Neural progenitor cell (in vitro differentiated cells): ENCODE results near the gene MRNIP. TPM values are rescaled to one million over a fixed set of nuclear protein-coding genes. Genes with fewer than 3 reads are reported as not detected.

Experiments used
- DNase-seq: peaks from one replicate; pipeline ENCODE4 v3.0.0-alpha.2; 2016; ENCODE audit warnings: low spot score
- H2AFZ ChIP-seq: fragments of 200-600 bp; sonication (generic); replicated peaks from 2 replicates; pipeline ENCODE4 v1.6.1; 2016; ENCODE audit warnings: antibody characterized with exemption
- H3F3A ChIP-seq: fragments of 200-600 bp; sonication (generic); 2 replicates; pipeline ENCODE4 v1.6.1; 2016; ENCODE audit warnings: antibody characterized with exemption, low read depth
- H3K27ac ChIP-seq: fragments of 200-600 bp; sonication (generic); 2 replicates; pipeline ENCODE4 v1.5.1; 2016; ENCODE audit warnings: mild to moderate bottlenecking
- H3K27me3 ChIP-seq: fragments of 200-600 bp; sonication (generic); 2 replicates; pipeline ENCODE4 v1.6.1; 2016; ENCODE audit warnings: mild to moderate bottlenecking, moderate library complexity
- H3K36me3 ChIP-seq: fragments of 200-600 bp; sonication (generic); 2 replicates; pipeline ENCODE4 v1.5.1; 2016
- H3K4me1 ChIP-seq: fragments of 200-600 bp; sonication (generic); 2 replicates; pipeline ENCODE4 v1.6.1; 2016; ENCODE audit warnings: mixed run types
- H3K4me2 ChIP-seq: fragments of 200-600 bp; sonication (generic); 2 replicates; pipeline ENCODE4 v1.6.1; 2016
- H3K4me3 ChIP-seq: fragments of 200-600 bp; sonication (generic); 2 replicates; pipeline ENCODE4 v1.5.1; 2016
- H3K79me2 ChIP-seq: fragments of 200-600 bp; sonication (generic); 2 replicates; pipeline ENCODE4 v1.6.1; 2016; ENCODE audit warnings: low read depth
- H3K9ac ChIP-seq: fragments of 200-600 bp; sonication (generic); 2 replicates; pipeline ENCODE4 v1.6.1; 2016
- H3K9me3 ChIP-seq: fragments of 200-600 bp; sonication (generic); 2 replicates; pipeline ENCODE4 v1.5.1; 2016; ENCODE audit warnings: low read depth
- H4K20me1 ChIP-seq: fragments of 200-600 bp; sonication (generic); 2 replicates; pipeline ENCODE4 v1.6.1; 2016; ENCODE audit warnings: low read depth
- H3K27ac Mint-ChIP-seq: 3 replicates; pipeline ENCODE4 v1.8.0; 2021; ENCODE audit warnings: mixed read lengths
- H3K27me3 Mint-ChIP-seq: 2 replicates; pipeline ENCODE4 v1.8.0; 2022; ENCODE audit warnings: low read depth, mild to moderate bottlenecking, inconsistent platforms, moderate library complexity, mixed read lengths; ENCODE audit not compliant: insufficient read depth
- H3K36me3 Mint-ChIP-seq: 3 replicates; pipeline ENCODE4 v1.8.0; 2021; ENCODE audit warnings: mixed read lengths
- H3K4me1 Mint-ChIP-seq: 3 replicates; pipeline ENCODE4 v1.8.0; 2021; ENCODE audit warnings: mixed read lengths
- H3K4me3 Mint-ChIP-seq: 3 replicates; pipeline ENCODE4 v1.8.0; 2021; ENCODE audit warnings: mild to moderate bottlenecking, moderate library complexity, mixed read lengths
- H3K9me3 Mint-ChIP-seq: 3 replicates; pipeline ENCODE4 v1.8.0; 2020; ENCODE audit warnings: mixed read lengths
- EZH2 ChIP-seq: fragments of 200-600 bp; sonication (generic); IDR thresholded peaks from 2 replicates; pipeline ENCODE4 v1.6.1; 2017; ENCODE audit warnings: antibody characterized with exemption, mild to moderate bottlenecking, moderate library complexity
- EZH2phosphoT487 ChIP-seq: fragments of 200-600 bp; sonication (generic); IDR thresholded peaks from 2 replicates; pipeline ENCODE4 v1.6.1; 2017; ENCODE audit warnings: antibody characterized with exemption
- total RNA-seq: library from RNA; depleted of rRNA; stranded (reverse); fragments of >200 nt; gene quantifications from 2 replicates; pipeline ENCODE4 v1.2.3, GENCODE V29; 2015; ENCODE audit warnings: low replicate concordance
- TF ChIP-seq, protein P1 (sequence below): fragments of 200-600 bp; sonication (generic); IDR thresholded peaks from 2 replicates; pipeline ENCODE4 v1.5.1; 2017; ENCODE audit warnings: antibody characterized with exemption, mild to moderate bottlenecking

Gene MRNIP
- total RNA-seq, 1 donor from 2014 or later, result 68.5 TPM

DNA sequence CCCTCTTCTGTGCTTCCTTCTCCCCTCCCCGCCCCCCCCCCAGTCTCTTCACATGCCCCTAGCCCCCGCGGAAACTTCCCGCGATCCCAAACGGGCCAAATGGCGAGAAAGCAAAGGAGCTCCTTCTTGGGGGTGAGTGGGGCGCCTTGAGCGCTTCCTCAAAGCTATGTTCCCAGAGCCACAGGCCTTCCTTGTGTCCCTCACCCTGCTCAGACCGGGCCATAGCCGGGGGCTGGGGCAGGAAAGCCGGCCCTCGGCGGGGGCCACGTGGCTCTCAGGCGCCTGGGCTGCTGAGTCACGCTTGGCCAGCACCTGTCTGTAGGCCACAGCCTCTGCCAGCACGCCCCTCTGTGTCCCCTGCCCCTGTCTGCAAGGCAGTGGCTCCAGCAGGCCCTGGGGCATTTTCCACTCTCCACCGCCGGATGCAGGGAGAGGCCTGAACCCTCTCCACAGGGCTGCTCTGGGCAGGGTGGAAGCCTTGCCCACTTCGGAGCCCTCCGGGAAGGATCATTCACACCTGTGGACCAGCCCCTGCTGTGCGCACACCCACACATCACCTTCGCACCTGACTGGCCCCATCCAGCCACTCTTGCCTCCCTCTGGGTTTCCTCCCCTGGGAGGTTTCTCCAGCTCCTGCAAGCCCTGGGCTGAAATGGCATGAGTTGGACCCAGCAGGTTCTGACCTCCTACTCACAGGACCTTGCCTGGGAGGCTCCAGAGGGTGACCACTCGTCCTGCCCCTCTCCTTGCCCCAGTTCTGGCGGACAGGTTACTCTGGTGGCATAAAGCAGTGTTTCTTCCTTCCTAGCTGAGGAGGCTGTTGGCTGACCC is 39.1 kb downstream of the MRNIP start:
- Histone ChIP-seq H3K9me3 (no peaks in the 10 kb centered on the region), H3K79me2 (peaks cover 21% of the 10 kb centered on the region), H3K27ac (no peak overlapping the region), H3K4me1 (peaks cover 26% of the 10 kb centered on the region), H3K4me3 (peak overlapping the region; percentile 27), H3K36me3 (no peaks in the 10 kb centered on the region), H3K27me3 (peaks cover 34% of the 10 kb centered on the region), H3K4me2 (peak overlapping the region; percentile 60), H4K20me1 (peaks cover 31% of the 10 kb centered on the region), H3K9ac (no peak overlapping the region), H3F3A (peaks cover 25% of the 10 kb centered on the region), H2AFZ (no peak overlapping the region)
- H3K9me3 Mint-ChIP-seq, result peaks cover 4% of the 10 kb centered on the region
- peaks cover 16% of the 10 kb centered on the region for H3K36me3 Mint-ChIP-seq
- DNase-seq, result peak; percentile 58
- H3K4me3 Mint-ChIP-seq, result peak overlapping the region; percentile 84
- H3K27ac Mint-ChIP-seq, result peak overlapping the region; percentile 69
- peaks cover 13% of the 10 kb centered on the region for H3K27me3 Mint-ChIP-seq
- TF ChIP-seq, protein P1, sequence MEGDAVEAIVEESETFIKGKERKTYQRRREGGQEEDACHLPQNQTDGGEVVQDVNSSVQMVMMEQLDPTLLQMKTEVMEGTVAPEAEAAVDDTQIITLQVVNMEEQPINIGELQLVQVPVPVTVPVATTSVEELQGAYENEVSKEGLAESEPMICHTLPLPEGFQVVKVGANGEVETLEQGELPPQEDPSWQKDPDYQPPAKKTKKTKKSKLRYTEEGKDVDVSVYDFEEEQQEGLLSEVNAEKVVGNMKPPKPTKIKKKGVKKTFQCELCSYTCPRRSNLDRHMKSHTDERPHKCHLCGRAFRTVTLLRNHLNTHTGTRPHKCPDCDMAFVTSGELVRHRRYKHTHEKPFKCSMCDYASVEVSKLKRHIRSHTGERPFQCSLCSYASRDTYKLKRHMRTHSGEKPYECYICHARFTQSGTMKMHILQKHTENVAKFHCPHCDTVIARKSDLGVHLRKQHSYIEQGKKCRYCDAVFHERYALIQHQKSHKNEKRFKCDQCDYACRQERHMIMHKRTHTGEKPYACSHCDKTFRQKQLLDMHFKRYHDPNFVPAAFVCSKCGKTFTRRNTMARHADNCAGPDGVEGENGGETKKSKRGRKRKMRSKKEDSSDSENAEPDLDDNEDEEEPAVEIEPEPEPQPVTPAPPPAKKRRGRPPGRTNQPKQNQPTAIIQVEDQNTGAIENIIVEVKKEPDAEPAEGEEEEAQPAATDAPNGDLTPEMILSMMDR, result no peak
- TF ChIP-seq EZH2 (no peak), EZH2phosphoT487 (no peak)
- H3K4me1 Mint-ChIP-seq, result peaks cover 38% of the 10 kb centered on the region

DNA sequence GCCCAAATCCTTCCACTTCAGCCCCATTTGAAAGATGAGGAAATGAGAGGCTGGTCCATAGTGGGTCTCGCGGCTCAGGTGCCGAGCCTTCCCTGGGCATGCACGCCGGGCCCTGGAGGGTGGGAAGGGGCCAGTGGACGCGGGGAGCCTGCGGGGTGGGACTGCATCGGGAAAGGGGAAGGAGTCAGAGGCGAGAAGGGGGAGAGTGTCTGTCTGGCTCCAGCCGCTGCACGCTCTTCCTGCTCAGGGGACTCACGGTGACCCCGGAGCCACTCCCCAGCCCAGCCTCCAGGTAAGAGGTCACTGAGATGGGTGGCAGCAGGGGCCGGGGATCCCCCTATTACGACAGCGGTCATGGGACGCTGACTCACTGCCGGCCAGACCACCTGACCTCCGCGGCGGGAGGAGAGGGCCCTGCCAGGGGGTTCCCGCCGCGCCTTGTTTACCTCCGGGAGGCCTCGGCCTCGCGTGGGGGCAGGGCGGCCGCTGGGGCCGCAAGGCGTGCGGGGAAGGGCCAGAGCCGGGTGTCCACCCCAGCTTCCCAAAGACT is 39.8 kb downstream of the MRNIP start:
- Histone ChIP-seq H3K4me2 (peak overlapping the region; percentile 60), H3K27ac (no peak overlapping the region), H2AFZ (no peak overlapping the region), H3K36me3 (no peaks in the 10 kb centered on the region), H3F3A (peaks cover 25% of the 10 kb centered on the region), H3K4me3 (peak overlapping the region; percentile 27), H3K79me2 (peaks cover 21% of the 10 kb centered on the region), H3K9ac (no peak overlapping the region), H3K4me1 (peaks cover 26% of the 10 kb centered on the region), H3K27me3 (peaks cover 34% of the 10 kb centered on the region), H3K9me3 (no peaks in the 10 kb centered on the region), H4K20me1 (peaks cover 31% of the 10 kb centered on the region)
- DNase-seq, result peak; percentile 54
- H3K27ac Mint-ChIP-seq, result no peak overlapping the region
- TF ChIP-seq, protein P1, result no peak
- TF ChIP-seq EZH2, result no peak
- no peak for TF ChIP-seq EZH2phosphoT487
- peaks cover 4% of the 10 kb centered on the region for H3K9me3 Mint-ChIP-seq
- H3K4me3 Mint-ChIP-seq, result peak overlapping the region; percentile 82
- H3K27me3 Mint-ChIP-seq, result peaks cover 13% of the 10 kb centered on the region
- H3K36me3 Mint-ChIP-seq, result peaks cover 21% of the 10 kb centered on the region
- peaks cover 38% of the 10 kb centered on the region for H3K4me1 Mint-ChIP-seq

DNA sequence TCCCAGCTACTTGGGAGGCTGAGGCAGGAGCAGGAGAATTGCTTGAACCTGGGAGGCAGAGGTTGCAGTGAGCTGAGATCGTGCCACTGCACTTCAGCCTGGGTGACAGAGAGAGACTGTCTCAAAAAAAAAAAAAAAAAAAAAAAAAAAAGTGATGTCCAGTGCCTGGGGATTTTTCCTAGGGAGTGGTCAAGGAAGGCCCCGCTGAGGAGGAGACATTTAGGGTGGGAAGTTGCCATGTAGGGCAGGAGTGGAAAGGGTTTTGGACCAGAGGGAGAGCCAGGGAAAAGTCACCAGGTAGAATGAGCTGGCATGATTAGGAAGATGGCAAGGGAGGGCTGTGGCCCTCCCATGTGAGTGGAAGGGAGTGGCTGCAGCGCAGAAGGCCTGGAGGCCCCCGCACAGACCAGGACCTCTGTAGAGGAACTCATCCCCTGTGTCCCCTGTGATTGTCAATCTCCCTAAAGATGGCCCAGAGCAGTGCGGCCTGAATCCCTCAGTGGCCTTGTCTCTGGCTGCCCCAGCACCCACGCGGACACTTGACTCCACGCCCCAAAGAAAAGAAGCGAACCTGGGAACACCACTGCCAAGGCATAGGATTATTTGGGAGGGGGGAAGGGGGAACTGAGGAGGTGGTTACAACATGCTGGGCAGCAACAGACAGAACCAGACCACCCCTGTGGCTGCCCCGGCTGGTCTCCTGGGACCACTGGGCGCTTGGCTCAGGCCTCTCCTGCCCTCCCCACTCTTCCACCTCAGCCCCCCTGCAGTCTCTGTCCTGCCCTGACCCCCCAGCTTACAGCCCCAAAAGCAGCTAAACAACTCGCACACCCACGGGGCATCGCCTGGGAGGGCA is 40.5 kb downstream of the MRNIP start:
- Mint-ChIP-seq H3K27ac (peak overlapping the region; percentile 94), H3K4me1 (peaks cover 36% of the 10 kb centered on the region), H3K36me3 (peaks cover 19% of the 10 kb centered on the region), H3K4me3 (peak overlapping the region; percentile 82), H3K27me3 (peaks cover 13% of the 10 kb centered on the region), H3K9me3 (peaks cover 4% of the 10 kb centered on the region)
- Histone ChIP-seq H3K27me3 (peaks cover 34% of the 10 kb centered on the region), H3K27ac (no peak overlapping the region), H3K36me3 (no peaks in the 10 kb centered on the region), H3F3A (peaks cover 25% of the 10 kb centered on the region), H3K9me3 (no peaks in the 10 kb centered on the region), H3K4me3 (peak overlapping the region; percentile 27), H3K9ac (no peak overlapping the region), H2AFZ (no peak overlapping the region), H4K20me1 (peaks cover 31% of the 10 kb centered on the region), H3K79me2 (peaks cover 21% of the 10 kb centered on the region), H3K4me1 (peaks cover 26% of the 10 kb centered on the region), H3K4me2 (peak overlapping the region; percentile 60)
- TF ChIP-seq EZH2, result no peak
- TF ChIP-seq EZH2phosphoT487, result no peak
- TF ChIP-seq, protein P1, result no peak
- DNase-seq, result no peak
